SK-N-DZ (cell line): ENCODE measurements around the gene RHBG.
"Not testable (repeated sequence)": the region's sequence is repeated elsewhere in the genome, so short reads cannot be mapped to it uniquely, and the experiment has no call there.

ENCODE experiments used
- DNase-seq: peaks from one replicate; pipeline ENCODE4 v3.0.0-alpha.2; 2015; ENCODE audit warnings: low spot score

Gene RHBG

GRCh38 chr1:156360534-156360933 is 8.5 kb upstream of the RHBG start:
- no peak for DNase-seq

GRCh38 chr1:156365754-156366153 is 3.3 kb upstream of the RHBG start:
- DNase-seq, result no peak

DNA sequence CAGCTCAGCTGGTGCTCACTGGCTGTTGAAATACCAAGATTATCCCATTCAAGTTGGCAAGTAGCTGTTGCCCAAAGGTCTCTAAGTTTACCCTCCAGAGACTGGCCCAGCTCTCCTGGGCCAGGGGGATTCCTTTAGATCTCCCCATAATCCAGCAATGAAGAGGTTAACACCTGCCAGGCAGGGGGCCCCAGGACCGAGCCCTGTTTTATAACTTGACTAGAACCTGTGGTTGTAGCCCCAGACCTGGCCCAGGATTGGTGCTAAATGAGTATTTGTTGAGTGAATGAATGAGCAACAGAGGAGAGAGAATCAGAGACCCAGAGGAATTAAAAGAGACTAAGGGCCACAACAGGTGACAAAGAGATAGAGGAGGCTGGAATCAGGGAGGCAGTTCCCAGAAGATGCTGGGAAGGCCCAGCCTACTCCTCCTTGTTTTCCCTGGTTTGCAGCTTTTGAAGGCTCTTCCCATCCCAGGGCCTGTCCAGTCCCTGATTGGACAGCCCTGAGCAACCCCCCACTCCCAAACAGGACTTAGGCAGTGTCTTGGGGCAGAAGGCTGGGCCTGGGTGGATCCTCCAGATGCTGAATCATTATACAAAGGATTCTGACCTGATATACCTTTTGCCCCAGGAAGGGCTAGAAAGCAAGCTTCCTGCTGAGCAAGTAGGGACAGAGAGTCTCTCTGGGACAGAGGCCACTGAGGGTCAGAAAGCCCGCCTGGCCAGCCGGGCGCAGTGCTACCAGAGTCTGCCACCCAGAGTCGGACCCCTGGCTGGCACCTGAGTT is 2.4 kb upstream of the RHBG start:
- peak; percentile 84 for DNase-seq

GRCh38 chr1:156367383-156368156 is 1.4 kb upstream of the RHBG start:
- DNase-seq, result peak; percentile 98

DNA sequence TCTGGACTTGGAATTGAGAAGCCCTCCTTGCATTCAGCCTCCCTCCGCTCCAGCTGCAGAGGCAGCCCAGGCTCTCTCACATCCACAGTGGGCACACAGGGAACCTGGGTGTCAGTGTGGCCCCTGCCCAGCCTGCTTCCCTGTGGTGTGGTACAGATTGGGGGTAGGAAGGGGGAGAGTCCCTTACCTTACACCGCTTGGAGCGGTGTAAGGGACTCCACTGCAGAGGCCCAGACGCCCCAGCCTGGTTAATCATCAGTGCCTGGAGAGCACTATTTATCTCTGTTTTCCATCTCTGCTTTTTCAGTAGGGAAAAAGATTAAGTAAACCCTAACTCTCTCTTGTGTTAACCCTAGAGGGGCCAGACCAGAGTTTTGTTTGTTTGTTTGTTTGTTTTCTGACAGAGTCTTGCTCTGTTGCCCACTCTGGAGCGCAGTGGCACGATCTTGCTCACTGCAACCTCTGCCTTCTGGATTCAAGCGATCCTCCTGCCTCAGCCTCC is 803 bp upstream of the RHBG start:
- peak; percentile 88 for DNase-seq

DNA sequence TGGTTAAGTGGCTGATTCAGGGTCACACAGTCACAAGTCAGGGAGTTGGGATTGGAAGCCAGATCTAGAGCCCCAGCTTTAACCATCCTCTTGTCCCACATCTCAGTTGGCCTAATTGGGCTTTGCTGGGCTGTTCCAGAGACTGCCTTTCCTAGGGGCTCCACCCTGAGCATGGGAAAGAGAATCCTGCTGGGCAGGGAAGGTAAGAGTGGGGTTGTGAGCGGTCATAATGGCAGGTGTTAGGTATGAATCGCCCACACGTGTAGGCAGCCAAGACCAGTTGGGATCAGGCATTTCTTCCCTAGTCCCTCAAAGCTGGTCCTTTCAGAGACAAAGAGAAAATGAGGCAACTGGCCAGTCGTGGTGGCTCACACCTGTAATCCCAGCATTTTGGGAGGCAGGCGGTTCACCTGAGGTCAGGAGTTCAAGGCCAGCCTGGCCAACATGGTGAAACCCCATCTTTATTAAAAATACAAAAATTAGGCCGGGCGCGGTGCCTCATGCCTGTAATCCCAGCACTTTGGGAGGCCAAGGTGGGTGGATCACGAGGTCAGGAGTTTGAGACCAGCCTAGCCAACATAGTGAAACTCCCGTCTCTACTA is 775 bp downstream of the RHBG start:
- DNase-seq, result not testable (repeated sequence)

DNA sequence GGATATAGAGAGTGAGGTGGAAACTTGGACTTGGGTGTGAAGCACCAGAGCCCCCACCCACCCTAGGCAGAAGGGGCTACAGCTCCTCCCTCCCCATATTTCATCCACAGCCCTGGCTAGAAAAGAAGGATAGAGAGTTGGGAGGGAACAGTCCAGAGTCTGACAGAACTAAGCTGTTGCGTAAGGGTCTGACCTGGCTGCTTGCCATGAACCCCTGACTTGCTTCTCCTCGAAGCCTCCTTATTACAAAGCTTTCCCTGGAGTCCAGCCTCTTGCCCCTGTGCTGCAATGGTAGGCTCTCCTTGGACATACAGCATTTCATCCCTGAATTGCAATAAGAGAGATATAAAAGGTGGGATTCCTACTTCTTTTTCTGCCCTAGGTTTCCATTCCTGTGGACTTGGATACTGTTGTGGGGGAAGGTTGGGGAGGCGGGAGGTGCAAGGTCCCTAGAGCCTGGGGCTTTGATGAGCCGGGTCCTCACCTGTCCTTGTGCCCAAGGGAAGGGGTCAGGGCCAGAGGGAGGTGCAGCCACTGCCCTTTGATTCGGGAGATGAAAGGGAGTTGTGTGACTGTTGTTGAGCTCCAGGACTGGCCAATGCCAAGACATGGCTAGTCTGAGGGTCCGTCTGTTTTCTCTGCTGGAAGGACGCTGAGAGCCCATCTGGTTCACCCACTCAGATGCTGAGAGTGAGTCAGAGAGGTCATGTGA is 2.7 kb downstream of the RHBG start:
- DNase-seq, result no peak

DNA sequence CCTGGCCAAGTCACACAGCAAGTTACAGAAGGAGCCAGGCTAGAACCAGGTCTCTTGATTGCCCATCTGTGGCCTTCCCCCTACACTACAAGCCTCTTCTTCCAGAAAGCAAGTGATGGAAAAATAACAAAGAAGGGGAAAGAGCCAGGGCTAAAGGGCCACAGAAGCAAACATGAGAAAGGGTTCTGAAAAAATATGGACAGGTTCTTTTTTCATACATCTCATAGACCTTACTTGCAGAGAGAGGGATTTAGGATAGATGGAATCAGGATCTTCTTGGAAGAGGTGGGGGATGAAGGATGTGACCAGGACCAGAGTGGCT is 3.2 kb downstream of the RHBG start:
- DNase-seq, result no peak

- no peak for DNase-seq
Measured at GRCh38 chr1:156372876-156373275, 3.9 kb downstream of the RHBG start.

GRCh38 chr1:156373546-156373945 is 4.5 kb downstream of the RHBG start:
- no peak for DNase-seq

DNA sequence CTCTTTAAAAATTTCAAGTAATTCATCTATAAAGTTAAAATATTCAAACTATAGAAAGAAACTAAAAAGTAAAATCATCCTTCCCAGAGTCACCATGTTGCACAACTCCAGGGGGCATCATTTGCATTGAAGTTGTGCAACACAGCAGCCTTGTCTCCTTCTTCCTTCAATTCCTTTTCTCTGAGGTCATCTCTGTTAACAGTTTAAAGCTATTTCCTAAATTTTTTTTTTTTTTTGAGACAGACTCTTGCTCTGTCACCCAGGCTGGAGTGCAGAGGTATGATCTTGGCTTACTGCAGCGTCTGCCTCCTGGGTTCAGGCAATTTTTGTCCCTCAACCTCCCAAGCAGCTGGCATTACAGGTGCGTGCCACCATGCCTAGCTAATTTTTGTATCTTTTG is 7.1 kb downstream of the RHBG start:
- no peak for DNase-seq

GRCh38 chr1:156376958-156377919 is 8.2 kb downstream of the RHBG start:
- DNase-seq, result no peak

- no peak for DNase-seq
Measured at GRCh38 chr1:156378557-156378956, 9.5 kb downstream of the RHBG start.

GRCh38 chr1:156379420-156380165 is 10.6 kb downstream of the RHBG start:
- no peak for DNase-seq

- no peak for DNase-seq
Measured at GRCh38 chr1:156382561-156382960, 13.6 kb downstream of the RHBG start.

DNA sequence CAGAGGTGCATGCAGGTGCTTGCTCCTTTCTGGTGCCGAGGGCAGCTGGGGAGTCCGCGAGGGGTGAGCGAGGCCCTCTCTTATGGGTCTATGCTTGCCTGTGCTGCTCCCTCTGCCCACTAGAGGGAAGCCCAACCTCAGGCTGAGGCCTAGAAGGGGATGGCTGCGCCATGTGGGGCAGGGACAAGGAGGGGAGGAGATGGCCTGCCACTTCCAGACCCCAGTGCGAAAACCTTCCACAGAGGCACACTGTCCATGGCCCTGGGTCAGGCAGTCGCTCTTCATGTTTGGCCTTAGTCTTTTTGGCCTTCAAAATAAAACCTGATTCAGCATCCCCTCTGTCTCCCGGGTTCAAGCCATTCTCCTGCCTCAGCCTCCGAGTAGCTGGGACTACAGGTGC is 14.0 kb downstream of the RHBG start:
- DNase-seq, result peak; percentile 85

DNA sequence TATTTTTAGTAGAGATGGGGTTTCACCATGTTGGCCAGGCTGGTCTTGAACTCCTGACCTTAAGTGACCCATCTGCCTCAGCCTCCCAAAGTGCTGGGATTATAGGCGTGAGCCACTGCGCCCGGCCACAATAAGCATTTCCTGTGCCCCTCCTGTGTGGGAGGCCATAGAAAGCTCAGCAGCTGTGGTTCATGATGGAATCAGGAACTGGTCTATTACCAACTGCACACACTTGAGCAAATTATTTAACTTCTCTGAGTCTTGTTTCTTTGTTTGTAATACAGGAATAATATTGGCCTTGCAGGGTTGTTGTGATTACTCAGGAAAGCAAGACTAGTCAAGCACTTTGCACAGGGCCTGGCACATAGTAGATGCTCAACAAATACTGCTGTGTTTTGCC is 15.0 kb downstream of the RHBG start:
- no peak for DNase-seq

DNA sequence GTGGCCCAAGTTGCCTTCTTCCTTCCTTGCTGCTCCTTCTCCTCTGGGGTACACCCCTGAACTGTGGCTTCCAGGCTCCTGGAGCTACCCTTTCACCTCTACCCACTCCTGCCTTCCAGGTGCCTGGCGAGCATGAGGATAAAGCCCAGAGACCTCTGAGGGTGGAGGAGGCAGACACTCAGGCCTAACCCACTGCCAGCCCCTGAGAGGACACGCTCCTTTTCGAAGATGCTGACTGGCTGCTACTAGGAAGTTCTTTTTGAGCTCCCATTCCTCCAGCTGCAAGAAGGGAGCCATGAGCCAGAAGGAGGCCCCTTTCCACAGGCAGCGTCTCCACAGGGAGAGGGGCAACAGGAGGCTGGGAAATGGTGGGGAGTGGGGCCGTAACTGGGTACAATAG is 15.6 kb downstream of the RHBG start:
- no peak for DNase-seq

GRCh38 chr1:156385534-156386031 is 16.6 kb downstream of the RHBG start:
- DNase-seq, result peak; percentile 80
